DND-41 (cell line): Measurements from ENCODE around the gene NBPF15.
"Not testable (repeated sequence)": the region's sequence is repeated elsewhere in the genome, so short reads cannot be mapped to it uniquely, and the experiment has no call there.

ENCODE experiments used
- ATAC-seq: fragments of 200-7000 bp; cut with Tn5 transposase; 3 replicates; pipeline ENCODE4 v1.9.1; 2021; ENCODE audit warnings: low read depth; ENCODE audit not compliant: insufficient read depth
- DNase-seq: peaks from one replicate; pipeline ENCODE4 v3.0.0-alpha.2; 2020
- H2AFZ ChIP-seq: 2 replicates; pipeline ENCODE4 v1.6.0; 2012; ENCODE audit warnings: low read depth, low read length
- H3K27ac ChIP-seq: 2 replicates; pipeline ENCODE4 v1.5.1; 2012; ENCODE audit warnings: low read length, inconsistent platforms
- H3K27me3 ChIP-seq: fragments of 200-600 bp; sonication (generic); 2 replicates; pipeline ENCODE4 v1.6.0; 2012; ENCODE audit warnings: low read length, mild to moderate bottlenecking, inconsistent platforms; ENCODE audit not compliant: insufficient read depth, poor library complexity
- H3K36me3 ChIP-seq: 2 replicates; pipeline ENCODE4 v1.5.1; 2012; ENCODE audit warnings: low read length, inconsistent platforms; ENCODE audit not compliant: insufficient read depth
- H3K4me1 ChIP-seq: 2 replicates; pipeline ENCODE4 v1.5.1; 2012; ENCODE audit warnings: mild to moderate bottlenecking, low read length; ENCODE audit not compliant: insufficient read depth
- H3K4me2 ChIP-seq: 2 replicates; pipeline ENCODE4 v1.6.0; 2012; ENCODE audit warnings: mild to moderate bottlenecking, moderate library complexity, low read length, inconsistent platforms; ENCODE audit not compliant: insufficient read depth
- H3K4me3 ChIP-seq, 2 experiments: fragments of 200-600 bp in 1 of 2; shearing (Covaris generic) in 1 of 2; 2 replicates each; pipeline ENCODE4 v1.5.1; 2012 to 2016; ENCODE audit warnings: inconsistent platforms in 2 of 2, low read length in 2 of 2, mild to moderate bottlenecking in 2 of 2, low read depth in 1 of 2, moderate library complexity in 1 of 2
- H3K79me2 ChIP-seq: 2 replicates; pipeline ENCODE4 v1.6.0; 2012; ENCODE audit warnings: low read length, inconsistent platforms; ENCODE audit not compliant: insufficient read depth
- H3K9ac ChIP-seq: 2 replicates; pipeline ENCODE4 v1.6.0; 2012; ENCODE audit warnings: low read depth, mild to moderate bottlenecking, inconsistent platforms, low read length, moderate library complexity
- H3K9me3 ChIP-seq: 2 replicates; pipeline ENCODE4 v1.5.1; 2012; ENCODE audit warnings: low read length, moderate library complexity, mild to moderate bottlenecking, inconsistent platforms; ENCODE audit not compliant: insufficient read depth, severe bottlenecking
- H4K20me1 ChIP-seq: 2 replicates; pipeline ENCODE4 v1.6.0; 2012; ENCODE audit warnings: low read length; ENCODE audit not compliant: insufficient read depth

The NBPF15 gene, protein sequence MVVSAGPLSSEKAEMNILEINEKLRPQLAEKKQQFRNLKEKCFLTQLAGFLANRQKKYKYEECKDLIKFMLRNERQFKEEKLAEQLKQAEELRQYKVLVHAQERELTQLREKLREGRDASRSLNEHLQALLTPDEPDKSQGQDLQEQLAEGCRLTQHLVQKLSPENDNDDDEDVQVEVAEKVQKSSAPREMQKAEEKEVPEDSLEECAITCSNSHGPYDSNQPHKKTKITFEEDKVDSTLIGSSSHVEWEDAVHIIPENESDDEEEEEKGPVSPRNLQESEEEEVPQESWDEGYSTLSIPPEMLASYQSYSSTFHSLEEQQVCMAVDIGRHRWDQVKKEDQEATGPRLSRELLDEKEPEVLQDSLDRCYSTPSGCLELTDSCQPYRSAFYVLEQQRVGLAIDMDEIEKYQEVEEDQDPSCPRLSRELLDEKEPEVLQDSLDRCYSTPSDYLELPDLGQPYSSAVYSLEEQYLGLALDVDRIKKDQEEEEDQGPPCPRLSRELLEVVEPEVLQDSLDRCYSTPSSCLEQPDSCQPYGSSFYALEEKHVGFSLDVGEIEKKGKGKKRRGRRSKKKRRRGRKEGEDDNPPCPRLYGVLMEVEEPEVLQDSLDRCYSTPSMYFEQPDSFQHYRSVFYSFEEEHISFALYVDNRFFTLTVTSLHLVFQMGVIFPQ

DNA sequence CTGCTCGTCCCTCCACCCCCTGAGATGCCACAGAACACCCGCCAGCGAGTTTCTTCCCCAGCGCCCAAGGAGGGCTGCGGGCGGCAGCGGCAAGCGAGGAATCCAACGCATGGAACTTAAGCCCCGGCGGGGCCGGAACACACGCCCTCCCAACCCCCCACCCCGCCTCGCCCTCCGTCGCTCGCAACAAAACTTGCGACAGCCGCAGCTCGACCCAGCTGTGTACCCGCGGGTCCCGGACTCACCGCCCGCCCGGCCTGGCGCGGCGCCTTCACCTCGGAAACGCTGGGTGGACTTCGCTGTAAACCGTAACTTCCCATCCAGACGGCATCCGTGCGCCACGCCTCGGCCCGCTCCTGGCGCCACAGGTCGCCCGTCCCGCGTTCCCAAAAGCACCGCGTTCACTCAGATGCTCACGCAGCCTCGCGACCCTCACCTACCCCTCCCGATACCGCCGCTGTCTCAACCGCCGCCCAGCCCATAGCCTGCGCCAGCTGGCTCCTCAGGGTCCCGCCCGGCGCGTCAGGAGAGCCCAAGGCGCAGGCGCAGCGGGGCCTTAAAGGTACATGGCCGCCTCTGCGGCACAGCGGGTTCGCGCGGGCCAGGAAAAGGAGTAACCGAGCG is at the start of gene NBPF15:
Gene NBPF15, minus strand, starts transcription at position 534 of the 624 bp plus-strand sequence. CDS start 21,666 bp downstream, outside the sequence.
- not testable (repeated sequence) for H3K9ac ChIP-seq, H3K36me3 ChIP-seq, H3K4me1 ChIP-seq, H3K4me2 ChIP-seq, H3K79me2 ChIP-seq, DNase-seq, H2AFZ ChIP-seq, H3K27me3 ChIP-seq, H4K20me1 ChIP-seq, H3K9me3 ChIP-seq, H3K27ac ChIP-seq, H3K4me3 ChIP-seq
- peak; percentile 93 for ATAC-seq

DNA sequence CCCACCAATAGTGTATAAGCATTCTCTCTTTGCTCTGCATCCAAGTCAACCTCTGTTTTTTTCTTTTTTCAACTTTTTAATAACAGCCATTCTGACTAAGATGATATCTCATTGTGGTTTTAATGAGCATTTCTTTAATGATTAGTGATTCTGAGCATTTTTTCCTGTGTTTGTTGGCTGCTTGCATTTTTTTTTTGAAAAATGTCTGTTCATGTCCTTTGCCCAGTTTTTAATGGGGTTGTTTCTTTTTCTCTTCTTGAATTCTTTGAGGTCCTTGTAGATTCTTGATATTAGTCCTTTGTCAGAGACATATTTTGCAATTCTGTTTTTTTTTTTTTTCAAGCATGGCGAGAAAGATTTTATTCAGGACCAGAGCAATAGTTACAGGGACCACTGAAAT is 35.0 kb upstream of the NBPF15 start:
- not testable (repeated sequence) for ATAC-seq, H3K36me3 ChIP-seq, H3K79me2 ChIP-seq, H4K20me1 ChIP-seq, H3K9me3 ChIP-seq, H3K27ac ChIP-seq, H3K4me2 ChIP-seq, H2AFZ ChIP-seq, H3K4me3 ChIP-seq, H3K4me1 ChIP-seq, H3K9ac ChIP-seq, DNase-seq, H3K27me3 ChIP-seq

DNA sequence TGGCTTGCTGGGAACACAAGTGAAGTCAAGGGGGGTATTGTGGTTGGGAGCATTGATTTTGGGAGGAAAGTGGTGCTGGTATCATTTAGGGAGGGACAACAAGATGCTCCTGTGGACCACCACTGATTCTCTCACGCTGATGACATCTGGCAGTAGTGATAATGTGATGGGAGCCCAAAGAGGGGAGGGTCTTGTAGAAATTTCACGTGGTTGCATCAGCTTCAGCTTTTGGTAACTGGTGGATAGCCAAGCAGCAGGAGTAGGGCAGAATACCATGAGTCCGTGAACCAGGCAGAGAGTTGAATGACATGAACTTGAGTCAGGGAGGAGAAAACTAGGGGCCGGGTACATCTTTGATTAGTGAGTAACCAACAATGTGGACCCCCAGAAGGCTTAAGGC is 32.7 kb upstream of the NBPF15 start:
- H3K9me3 ChIP-seq, H3K4me3 ChIP-seq, H3K4me2 ChIP-seq, H3K27me3 ChIP-seq, H2AFZ ChIP-seq, H3K27ac ChIP-seq, H3K36me3 ChIP-seq, H3K9ac ChIP-seq, H3K79me2 ChIP-seq, H4K20me1 ChIP-seq, ATAC-seq, DNase-seq, H3K4me1 ChIP-seq: not testable (repeated sequence)

DNA sequence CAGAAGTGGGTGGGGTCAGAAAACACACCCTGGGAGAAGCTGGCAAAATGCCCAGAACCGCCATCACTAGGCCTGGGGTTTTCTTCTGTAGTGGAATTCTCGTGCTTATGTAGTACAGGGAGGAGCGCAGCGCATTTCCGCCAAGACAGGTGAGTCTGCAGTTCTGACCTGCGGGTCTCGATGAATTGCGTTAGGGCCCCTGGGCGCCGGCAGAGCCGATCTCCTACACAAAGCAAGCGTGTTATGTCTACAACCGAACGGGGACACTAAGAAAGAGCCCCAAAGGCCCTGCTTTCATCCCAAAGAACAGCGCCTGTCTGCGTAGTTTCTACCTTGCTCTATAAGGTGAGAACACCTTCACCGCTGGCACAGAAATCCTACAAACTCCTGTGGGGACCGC is 28.9 kb upstream of the NBPF15 start:
- DNase-seq, H2AFZ ChIP-seq, H3K36me3 ChIP-seq, H3K9me3 ChIP-seq, H3K4me1 ChIP-seq, H3K79me2 ChIP-seq, H3K27ac ChIP-seq, H3K4me2 ChIP-seq, H3K27me3 ChIP-seq, ATAC-seq, H3K9ac ChIP-seq, H3K4me3 ChIP-seq, H4K20me1 ChIP-seq: not testable (repeated sequence)

DNA sequence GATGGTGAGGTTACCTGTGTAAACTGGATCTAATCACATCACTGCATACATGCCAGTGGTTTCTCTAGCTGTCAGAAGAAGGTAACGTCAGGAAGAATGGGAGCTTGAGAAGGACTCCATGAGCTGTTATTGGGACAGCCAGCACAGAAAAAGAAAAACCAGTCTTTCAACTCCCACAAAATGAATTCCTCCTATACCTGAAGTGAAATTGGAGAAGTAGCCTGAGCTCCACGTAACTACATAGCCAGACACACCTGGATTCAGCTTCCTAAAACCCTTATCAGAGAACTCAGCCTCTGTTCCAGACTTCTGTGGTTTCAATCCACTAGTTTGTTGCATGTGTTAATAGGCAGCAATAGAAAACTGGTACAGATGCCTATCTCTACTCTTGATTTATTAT is 25.5 kb upstream of the NBPF15 start:
- not testable (repeated sequence) for H4K20me1 ChIP-seq, H3K4me3 ChIP-seq, H3K4me1 ChIP-seq, H3K27ac ChIP-seq, H2AFZ ChIP-seq, H3K9me3 ChIP-seq, H3K79me2 ChIP-seq, ATAC-seq, DNase-seq, H3K4me2 ChIP-seq, H3K27me3 ChIP-seq, H3K9ac ChIP-seq, H3K36me3 ChIP-seq

DNA sequence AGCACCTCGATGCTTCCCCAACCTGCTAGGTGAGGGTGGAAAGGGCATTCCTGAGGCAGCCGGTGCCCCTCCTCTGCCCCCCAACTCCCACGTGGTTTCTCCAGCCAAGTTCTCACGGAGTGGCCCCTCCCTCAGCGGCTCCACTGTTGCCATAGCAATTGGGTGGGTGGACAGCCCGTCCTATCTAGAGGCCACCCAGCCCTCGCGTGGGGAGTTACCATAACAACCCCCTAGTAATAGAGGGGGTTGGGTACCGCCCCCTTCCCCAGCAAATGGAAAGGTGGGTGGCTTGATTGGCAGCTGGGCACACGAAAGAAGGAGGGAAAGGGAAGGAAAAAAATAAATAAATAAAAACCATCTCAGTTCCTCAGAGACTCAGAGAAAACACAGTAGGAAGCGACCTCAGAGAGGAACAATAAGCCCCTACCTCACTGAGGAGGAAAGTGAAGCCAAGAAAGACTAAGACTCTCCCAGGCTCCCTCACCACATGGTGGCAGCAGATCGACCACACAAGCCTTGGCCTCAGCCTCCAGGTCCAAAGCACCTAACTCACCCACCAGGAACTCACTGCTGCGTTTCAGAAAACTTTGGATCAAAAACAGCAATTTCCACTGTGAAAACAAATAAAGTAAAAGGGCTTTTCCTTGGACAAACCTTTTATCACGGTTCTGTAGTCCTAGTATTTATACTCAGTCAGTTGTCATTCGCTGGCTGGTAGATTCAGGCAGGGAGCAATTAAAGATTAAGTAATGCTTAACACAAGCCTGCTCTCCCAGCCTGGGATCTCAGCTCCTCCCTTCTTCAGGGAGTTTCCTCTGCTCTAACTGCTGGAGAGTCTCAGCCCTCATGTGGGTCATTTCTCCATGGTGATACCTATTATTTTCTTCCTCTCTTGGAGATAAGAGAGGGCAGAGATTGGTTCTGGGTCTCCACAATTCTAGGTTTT is 23.9 kb upstream of the NBPF15 start:
- not testable (repeated sequence) for ATAC-seq

DNA sequence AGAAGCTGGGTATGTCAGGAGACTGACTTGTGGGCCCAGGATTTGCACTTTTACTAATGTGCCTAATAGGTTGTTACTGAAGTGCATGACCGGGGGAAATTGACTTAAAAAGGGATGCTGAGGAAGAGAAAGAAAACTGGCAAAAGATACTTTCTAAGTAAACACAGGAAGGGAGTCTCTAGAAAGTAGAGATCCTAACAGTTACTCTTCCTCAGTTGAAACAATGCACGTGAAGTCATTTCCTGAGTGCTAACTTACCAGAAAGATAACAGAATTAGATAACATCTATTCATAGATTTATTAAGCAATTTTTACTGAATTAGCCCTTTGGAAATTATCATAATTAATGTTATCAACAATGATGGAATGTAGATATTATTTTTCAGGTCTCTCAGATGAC is 12.4 kb upstream of the NBPF15 start:
- H3K36me3 ChIP-seq, H3K27ac ChIP-seq, H3K4me3 ChIP-seq, DNase-seq, H4K20me1 ChIP-seq, H3K4me1 ChIP-seq, H2AFZ ChIP-seq, H3K79me2 ChIP-seq, H3K9me3 ChIP-seq, H3K27me3 ChIP-seq, H3K9ac ChIP-seq, H3K4me2 ChIP-seq: not testable (repeated sequence)
- peak; percentile 77 for ATAC-seq

More for the DNA sequence above, 23.9 kb upstream of the NBPF15 start:
- H3K27me3 ChIP-seq, H4K20me1 ChIP-seq, H3K9ac ChIP-seq, H3K9me3 ChIP-seq, H3K27ac ChIP-seq, H2AFZ ChIP-seq, H3K4me1 ChIP-seq, H3K36me3 ChIP-seq, DNase-seq, H3K4me3 ChIP-seq, H3K79me2 ChIP-seq, H3K4me2 ChIP-seq: not testable (repeated sequence)
